Neural progenitor cell (in vitro differentiated cells): ENCODE data around the gene CHI3L2. TPM values are rescaled to one million over a fixed set of nuclear protein-coding genes. Genes with fewer than 3 reads are reported as not detected.

Source experiments
- DNase-seq: peaks from one replicate; pipeline ENCODE4 v3.0.0-alpha.2; 2016; ENCODE audit warnings: low spot score
- H2AFZ ChIP-seq: fragments of 200-600 bp; sonication (generic); replicated peaks from 2 replicates; pipeline ENCODE4 v1.6.1; 2016; ENCODE audit warnings: antibody characterized with exemption
- H3F3A ChIP-seq: fragments of 200-600 bp; sonication (generic); 2 replicates; pipeline ENCODE4 v1.6.1; 2016; ENCODE audit warnings: antibody characterized with exemption, low read depth
- H3K27ac ChIP-seq: fragments of 200-600 bp; sonication (generic); 2 replicates; pipeline ENCODE4 v1.5.1; 2016; ENCODE audit warnings: mild to moderate bottlenecking
- H3K27me3 ChIP-seq: fragments of 200-600 bp; sonication (generic); 2 replicates; pipeline ENCODE4 v1.6.1; 2016; ENCODE audit warnings: mild to moderate bottlenecking, moderate library complexity
- H3K36me3 ChIP-seq: fragments of 200-600 bp; sonication (generic); 2 replicates; pipeline ENCODE4 v1.5.1; 2016
- H3K4me1 ChIP-seq: fragments of 200-600 bp; sonication (generic); 2 replicates; pipeline ENCODE4 v1.6.1; 2016; ENCODE audit warnings: mixed run types
- H3K4me2 ChIP-seq: fragments of 200-600 bp; sonication (generic); 2 replicates; pipeline ENCODE4 v1.6.1; 2016
- H3K4me3 ChIP-seq: fragments of 200-600 bp; sonication (generic); 2 replicates; pipeline ENCODE4 v1.5.1; 2016
- H3K79me2 ChIP-seq: fragments of 200-600 bp; sonication (generic); 2 replicates; pipeline ENCODE4 v1.6.1; 2016; ENCODE audit warnings: low read depth
- H3K9ac ChIP-seq: fragments of 200-600 bp; sonication (generic); 2 replicates; pipeline ENCODE4 v1.6.1; 2016
- H3K9me3 ChIP-seq: fragments of 200-600 bp; sonication (generic); 2 replicates; pipeline ENCODE4 v1.5.1; 2016; ENCODE audit warnings: low read depth
- H4K20me1 ChIP-seq: fragments of 200-600 bp; sonication (generic); 2 replicates; pipeline ENCODE4 v1.6.1; 2016; ENCODE audit warnings: low read depth
- H3K27ac Mint-ChIP-seq: 3 replicates; pipeline ENCODE4 v1.8.0; 2021; ENCODE audit warnings: mixed read lengths
- H3K27me3 Mint-ChIP-seq: 2 replicates; pipeline ENCODE4 v1.8.0; 2022; ENCODE audit warnings: low read depth, mild to moderate bottlenecking, inconsistent platforms, moderate library complexity, mixed read lengths; ENCODE audit not compliant: insufficient read depth
- H3K36me3 Mint-ChIP-seq: 3 replicates; pipeline ENCODE4 v1.8.0; 2021; ENCODE audit warnings: mixed read lengths
- H3K4me1 Mint-ChIP-seq: 3 replicates; pipeline ENCODE4 v1.8.0; 2021; ENCODE audit warnings: mixed read lengths
- H3K4me3 Mint-ChIP-seq: 3 replicates; pipeline ENCODE4 v1.8.0; 2021; ENCODE audit warnings: mild to moderate bottlenecking, moderate library complexity, mixed read lengths
- H3K9me3 Mint-ChIP-seq: 3 replicates; pipeline ENCODE4 v1.8.0; 2020; ENCODE audit warnings: mixed read lengths
- CTCF ChIP-seq: fragments of 200-600 bp; sonication (generic); IDR thresholded peaks from 2 replicates; pipeline ENCODE4 v1.5.1; 2017; ENCODE audit warnings: antibody characterized with exemption, mild to moderate bottlenecking
- EZH2 ChIP-seq: fragments of 200-600 bp; sonication (generic); IDR thresholded peaks from 2 replicates; pipeline ENCODE4 v1.6.1; 2017; ENCODE audit warnings: antibody characterized with exemption, mild to moderate bottlenecking, moderate library complexity
- EZH2phosphoT487 ChIP-seq: fragments of 200-600 bp; sonication (generic); IDR thresholded peaks from 2 replicates; pipeline ENCODE4 v1.6.1; 2017; ENCODE audit warnings: antibody characterized with exemption
- total RNA-seq: library from RNA; depleted of rRNA; stranded (reverse); fragments of >200 nt; gene quantifications from 2 replicates; pipeline ENCODE4 v1.2.3, GENCODE V29; 2015; ENCODE audit warnings: low replicate concordance

Gene CHI3L2
- total RNA-seq, 1 donor from 2014 or later: not detected

- Histone ChIP-seq H3K9me3 (no peaks in the 10 kb centered on the region), H2AFZ (no peak overlapping the region), H3K36me3 (no peaks in the 10 kb centered on the region), H4K20me1 (no peaks in the 10 kb centered on the region), H3K79me2 (no peaks in the 10 kb centered on the region), H3K9ac (no peak overlapping the region), H3K27me3 (no peaks in the 10 kb centered on the region), H3K4me1 (peaks cover 16% of the 10 kb centered on the region), H3K4me3 (no peak overlapping the region), H3F3A (peaks cover 3% of the 10 kb centered on the region), H3K27ac (no peak overlapping the region), H3K4me2 (no peak overlapping the region)
- TF ChIP-seq EZH2 (no peak), CTCF (no peak), EZH2phosphoT487 (no peak)
- no peak for DNase-seq
- Mint-ChIP-seq H3K36me3 (no peaks in the 10 kb centered on the region), H3K9me3 (no peaks in the 10 kb centered on the region), H3K4me1 (peaks cover 16% of the 10 kb centered on the region), H3K27me3 (peaks cover 2% of the 10 kb centered on the region), H3K27ac (peak overlapping the region; percentile 53), H3K4me3 (no peak overlapping the region)
Observed at GRCh38 chr1:111227851-111228747, 586 bp downstream of the CHI3L2 start.

- no peak overlapping the region for H3K27ac Mint-ChIP-seq
Observed at GRCh38 chr1:111228748-111229126, 1.2 kb downstream of the CHI3L2 start.

GRCh38 chr1:111232134-111232533 is 4.6 kb downstream of the CHI3L2 start:
- no peaks in the 10 kb centered on the region for H3K36me3 Mint-ChIP-seq
- H3K9me3 ChIP-seq: no peaks in the 10 kb centered on the region
- H3K4me1 ChIP-seq: peaks cover 4% of the 10 kb centered on the region
- H3K27me3 Mint-ChIP-seq: no peaks in the 10 kb centered on the region
- H3K9me3 Mint-ChIP-seq: peaks cover 2% of the 10 kb centered on the region
- H4K20me1 ChIP-seq: no peaks in the 10 kb centered on the region
- H3K27ac Mint-ChIP-seq: no peak overlapping the region
- no peak for DNase-seq
- no peak for TF ChIP-seq EZH2
- no peak for TF ChIP-seq EZH2phosphoT487
- TF ChIP-seq CTCF: no peak
- no peak overlapping the region for H3K9ac ChIP-seq
- peaks cover 5% of the 10 kb centered on the region for H3K4me1 Mint-ChIP-seq
- H3K4me2 ChIP-seq: no peak overlapping the region
- no peak overlapping the region for H2AFZ ChIP-seq
- H3K4me3 ChIP-seq: no peak overlapping the region
- no peak overlapping the region for H3K4me3 Mint-ChIP-seq
- H3F3A ChIP-seq: no peaks in the 10 kb centered on the region
- no peak overlapping the region for H3K27ac ChIP-seq
- H3K36me3 ChIP-seq: no peaks in the 10 kb centered on the region
- H3K27me3 ChIP-seq: no peaks in the 10 kb centered on the region
- H3K79me2 ChIP-seq: no peaks in the 10 kb centered on the region

More at GRCh38 chr1:111228748-111229126, 1.2 kb downstream of the CHI3L2 start:
- Histone ChIP-seq H3K4me3 (no peak overlapping the region), H3K27me3 (no peaks in the 10 kb centered on the region), H3K36me3 (no peaks in the 10 kb centered on the region), H3K4me2 (no peak overlapping the region), H4K20me1 (no peaks in the 10 kb centered on the region), H3K4me1 (peaks cover 10% of the 10 kb centered on the region), H2AFZ (no peak overlapping the region), H3K27ac (no peak overlapping the region), H3K79me2 (no peaks in the 10 kb centered on the region), H3F3A (no peaks in the 10 kb centered on the region), H3K9me3 (no peaks in the 10 kb centered on the region), H3K9ac (no peak overlapping the region)
- H3K4me3 Mint-ChIP-seq: no peak overlapping the region
- no peaks in the 10 kb centered on the region for H3K9me3 Mint-ChIP-seq
- H3K36me3 Mint-ChIP-seq: no peaks in the 10 kb centered on the region
- DNase-seq: no peak
- peaks cover 13% of the 10 kb centered on the region for H3K4me1 Mint-ChIP-seq
- no peak for TF ChIP-seq CTCF
- TF ChIP-seq EZH2: no peak
- no peak for TF ChIP-seq EZH2phosphoT487
- peaks cover 2% of the 10 kb centered on the region for H3K27me3 Mint-ChIP-seq
